ENCODE results near the gene PHLDA1. TPM values are rescaled to one million over a fixed set of nuclear protein-coding genes. Genes with fewer than 3 reads are reported as not detected.

Gene PHLDA1
- total RNA-seq, 2 experiments from 2014 or later, result 36.8 to 95.6 TPM

- DNase-seq, result peak; percentile 70
- Mint-ChIP-seq H3K27ac (peak overlapping the region; percentile 97), H3K27me3 (peaks cover 4% of the 10 kb centered on the region), H3K4me1 (peaks cover 54% of the 10 kb centered on the region), H3K4me3 (peak overlapping the region; percentile 89), H3K9me3 (ENCODE audit: low read depth) (no peaks in the 10 kb centered on the region), H3K36me3 (peaks cover 34% of the 10 kb centered on the region)
- CTCF ChIA-PET, result interaction anchor here (0.6 to 7.9 kb wide), 50 partner anchors 8 to 554 kb away, joined by 3 to 86 read pairs (median 4); partner anchors contain the start of gene KRR1
- ATAC-seq, result peak; percentile 14
These were observed 736 bp upstream of the PHLDA1 start for GRCh38 chr12:76032043-76032981.

DNA sequence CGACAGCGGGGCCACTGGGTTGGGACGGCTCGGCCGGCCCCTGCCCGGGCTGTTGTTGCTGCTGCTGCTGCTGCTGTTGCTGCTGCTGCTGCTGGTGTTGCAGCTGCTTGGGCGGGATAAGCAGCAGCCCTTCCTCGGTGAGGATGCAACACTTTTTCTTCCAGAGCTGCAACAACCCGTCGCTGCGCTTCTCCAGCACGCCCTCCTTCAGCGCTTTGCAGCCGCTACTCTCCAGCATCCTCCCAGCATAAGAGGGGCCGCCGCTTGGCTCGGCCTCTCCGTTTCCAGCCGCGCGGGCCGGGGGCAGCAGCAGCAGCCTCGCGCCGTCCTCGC is 529 bp downstream of the PHLDA1 start:
- Mint-ChIP-seq H3K9me3 (ENCODE audit: low read depth) (no peaks in the 10 kb centered on the region), H3K4me3 (peak overlapping the region; percentile 89), H3K27me3 (peaks cover 4% of the 10 kb centered on the region), H3K27ac (peak overlapping the region; percentile 97), H3K36me3 (peaks cover 44% of the 10 kb centered on the region), H3K4me1 (peaks cover 62% of the 10 kb centered on the region)
- DNase-seq, result no peak
- CTCF ChIA-PET, result interaction anchor here (0.7 to 7.9 kb wide), 44 partner anchors 9 to 546 kb away, joined by 3 to 86 read pairs (median 4); partner anchors contain the start of gene KRR1
- no peak for ATAC-seq

DNA sequence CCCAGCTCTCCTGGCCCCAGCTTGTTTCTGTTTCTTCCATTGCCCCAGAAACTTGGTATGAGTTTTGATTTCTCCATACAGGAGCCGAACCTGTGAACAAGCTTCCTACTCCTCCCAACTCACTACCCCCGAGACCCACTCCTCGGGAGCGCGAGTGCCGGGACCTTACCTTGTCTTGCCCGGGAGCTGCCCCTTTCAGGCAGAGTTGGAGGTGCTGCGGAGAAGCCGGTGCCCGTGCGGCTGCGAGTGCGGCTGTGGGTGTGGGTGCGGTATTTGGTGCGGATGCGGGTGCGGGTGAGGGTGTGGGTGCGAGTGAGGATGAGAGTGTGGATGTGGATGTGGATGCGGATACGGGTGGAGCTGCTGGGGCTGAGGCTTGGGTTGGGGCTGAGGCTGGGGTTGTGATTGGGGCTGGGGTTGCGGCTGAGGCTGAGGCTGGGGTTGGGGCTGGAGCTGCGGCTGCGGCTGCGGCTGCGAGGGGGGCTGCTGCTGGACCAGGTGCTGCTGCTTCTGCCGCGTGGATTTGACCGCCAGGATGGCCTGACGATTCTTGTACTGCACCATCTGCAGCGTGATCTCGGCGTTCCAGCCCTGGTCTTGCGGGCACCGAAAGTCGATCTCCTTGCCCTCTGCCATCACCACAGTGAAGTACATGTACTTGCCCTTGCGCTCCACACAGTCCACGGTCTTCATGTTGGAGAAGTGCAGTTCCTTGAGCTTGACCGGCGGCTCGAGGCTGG is 1.1 kb downstream of the PHLDA1 start:
- ATAC-seq (peak; percentile 11), DNase-seq (peak; percentile 78)
- CTCF ChIA-PET, result interaction anchor here (0.8 to 7.9 kb wide), 31 partner anchors 9 to 545 kb away, joined by 3 to 86 read pairs (median 6); partner anchors contain the start of gene KRR1
- no peaks in the 10 kb centered on the region for H3K9me3 Mint-ChIP-seq (ENCODE audit: low read depth)
- H3K27me3 Mint-ChIP-seq, result peaks cover 4% of the 10 kb centered on the region
- H3K4me3 Mint-ChIP-seq, result peak overlapping the region; percentile 89
- H3K4me1 Mint-ChIP-seq, result peaks cover 63% of the 10 kb centered on the region
- H3K36me3 Mint-ChIP-seq, result peaks cover 47% of the 10 kb centered on the region
- peak overlapping the region; percentile 97 for H3K27ac Mint-ChIP-seq

GRCh38 chr12:76029982-76030340 is 1.6 kb downstream of the PHLDA1 start:
- ATAC-seq, result peak; percentile 1
- peaks cover 63% of the 10 kb centered on the region for H3K4me1 Mint-ChIP-seq
- H3K9me3 Mint-ChIP-seq (ENCODE audit: low read depth), result no peaks in the 10 kb centered on the region
- peak overlapping the region; percentile 89 for H3K4me3 Mint-ChIP-seq
- H3K36me3 Mint-ChIP-seq, result peaks cover 49% of the 10 kb centered on the region
- peaks cover 4% of the 10 kb centered on the region for H3K27me3 Mint-ChIP-seq
- DNase-seq, result peak; percentile 61
- CTCF ChIA-PET, result interaction anchor here (0.8 to 7.9 kb wide), 12 partner anchors 9 to 519 kb away, joined by 3 to 86 read pairs (median 12); no protein-coding TSS in a partner anchor
- peak overlapping the region; percentile 97 for H3K27ac Mint-ChIP-seq

DNA sequence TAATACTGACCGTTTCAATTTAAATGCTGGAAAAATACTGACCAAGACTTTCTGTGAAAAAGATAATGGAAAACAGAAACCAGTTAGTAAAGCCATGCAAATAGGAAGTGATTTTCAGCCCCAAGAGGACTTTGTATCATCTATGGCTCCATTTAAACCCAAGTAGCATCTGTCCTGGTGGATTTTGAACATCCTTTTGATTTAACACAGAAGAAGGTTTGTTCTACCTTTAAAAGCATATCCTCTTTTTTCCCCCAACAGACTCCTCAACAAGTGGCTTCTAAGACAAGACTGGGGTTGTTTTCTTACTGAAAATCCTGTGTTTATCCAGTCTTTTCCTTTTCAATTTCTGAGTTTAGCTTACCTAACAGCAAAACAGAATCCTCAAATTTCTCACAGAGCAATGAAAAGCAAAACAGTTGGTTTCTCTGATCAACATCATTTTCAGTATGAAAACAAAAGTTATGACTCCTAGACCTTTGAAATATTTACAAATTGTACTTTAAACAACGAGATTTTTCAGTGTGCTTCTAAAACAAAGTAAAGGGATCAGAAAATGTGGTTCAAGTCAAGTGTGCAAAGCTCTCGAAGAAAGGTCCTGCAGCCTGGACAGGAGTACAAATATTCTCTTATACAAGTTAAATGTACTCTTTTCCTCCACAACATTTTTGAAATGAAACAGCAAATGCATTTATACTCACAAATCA is 2.9 kb downstream of the PHLDA1 start:
- Mint-ChIP-seq H3K9me3 (ENCODE audit: low read depth) (no peaks in the 10 kb centered on the region), H3K4me3 (peak overlapping the region; percentile 89), H3K27me3 (peaks cover 4% of the 10 kb centered on the region), H3K27ac (peak overlapping the region; percentile 71), H3K36me3 (peaks cover 49% of the 10 kb centered on the region), H3K4me1 (peaks cover 65% of the 10 kb centered on the region)
- ATAC-seq, result no peak
- DNase-seq, result no peak
- CTCF ChIA-PET, result interaction anchor here (0.8 to 7.9 kb wide), 5 partner anchors 8 to 501 kb away, joined by 3 to 86 read pairs (median 3); no protein-coding TSS in a partner anchor

DNA sequence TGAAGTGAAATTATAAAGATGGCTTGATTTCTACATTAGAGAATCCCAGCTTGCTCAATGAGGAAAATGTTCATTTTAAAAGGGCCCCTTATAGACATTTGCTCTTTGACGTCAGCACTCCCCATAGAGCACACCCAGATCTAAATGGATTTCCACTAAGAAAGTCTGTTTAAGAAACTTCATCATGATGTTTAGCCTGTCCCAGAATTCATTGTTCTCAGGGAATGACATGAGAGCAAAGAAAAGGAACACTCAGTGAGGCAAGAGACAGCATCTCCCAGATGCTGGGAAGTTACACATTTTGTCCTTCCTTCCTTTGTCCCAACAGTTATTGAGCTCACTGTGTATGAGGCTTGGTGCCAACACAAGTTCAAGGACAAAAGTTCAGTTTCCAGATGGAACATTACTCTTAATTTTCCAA is 4.9 kb downstream of the PHLDA1 start:
- CTCF ChIA-PET, result no interaction called here
- DNase-seq (no peak), ATAC-seq (no peak)
- peak overlapping the region; percentile 63 for H3K27ac Mint-ChIP-seq
- H3K4me1 Mint-ChIP-seq, result peaks cover 64% of the 10 kb centered on the region
- H3K27me3 Mint-ChIP-seq, result peaks cover 4% of the 10 kb centered on the region
- peak overlapping the region; percentile 29 for H3K4me3 Mint-ChIP-seq
- peaks cover 46% of the 10 kb centered on the region for H3K36me3 Mint-ChIP-seq
- no peaks in the 10 kb centered on the region for H3K9me3 Mint-ChIP-seq (ENCODE audit: low read depth)

DNA sequence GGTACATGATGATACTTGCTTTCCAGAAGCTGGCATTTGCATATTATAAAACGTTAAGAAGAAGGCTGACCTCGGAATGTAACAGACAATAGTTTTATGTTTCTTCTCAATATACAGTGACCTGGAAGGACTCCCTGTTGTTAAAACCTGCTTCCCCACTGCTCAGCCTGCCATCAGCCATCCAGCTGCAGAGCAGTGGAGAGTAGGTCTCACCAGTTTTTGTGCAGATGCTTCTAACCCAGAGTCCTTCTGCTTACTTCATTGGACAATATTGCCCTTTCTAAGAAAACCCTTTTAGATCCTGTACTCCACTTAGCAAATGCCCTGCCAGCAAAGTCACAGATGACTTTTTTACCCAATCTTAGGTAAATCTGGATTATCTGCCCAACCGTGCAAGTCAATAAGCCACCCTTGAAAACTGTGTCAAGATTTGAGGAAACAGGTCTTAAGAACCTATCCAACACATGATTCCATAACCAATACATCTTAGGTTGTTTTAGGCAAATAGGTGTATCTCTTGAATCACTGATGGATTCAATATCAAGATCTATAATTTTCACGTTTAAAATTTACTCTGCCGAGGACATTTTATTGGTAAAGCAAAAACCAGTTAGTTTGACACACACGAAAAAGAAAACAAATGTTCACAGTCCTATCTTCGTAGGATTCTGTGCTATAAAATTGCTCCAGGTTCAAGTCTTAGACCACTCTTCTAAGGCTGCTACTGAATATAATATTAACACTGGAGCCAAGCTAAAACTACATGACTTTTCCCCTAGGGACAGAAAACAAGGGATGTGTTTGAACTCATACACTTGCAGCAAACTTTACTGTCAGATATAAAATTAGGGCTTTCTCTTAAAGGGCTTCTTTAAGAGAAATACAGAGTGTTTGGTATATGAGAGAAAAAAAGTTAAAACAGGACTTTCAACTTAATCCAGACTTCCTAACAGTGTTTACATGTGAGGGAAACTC is 5.7 kb downstream of the PHLDA1 start:
- Mint-ChIP-seq H3K4me1 (peaks cover 71% of the 10 kb centered on the region), H3K9me3 (ENCODE audit: low read depth) (no peaks in the 10 kb centered on the region), H3K27ac (peak overlapping the region; percentile 48), H3K4me3 (no peak overlapping the region), H3K36me3 (peaks cover 46% of the 10 kb centered on the region), H3K27me3 (peaks cover 4% of the 10 kb centered on the region)
- no peak for ATAC-seq
- CTCF ChIA-PET, result interaction anchor here (1.4 to 2.3 kb wide), 3 partner anchors 89 to 209 kb away, joined by 3 to 5 read pairs (median 4); no protein-coding TSS in a partner anchor
- no peak for DNase-seq

GRCh38 chr12:76024942-76025600 is 6.5 kb downstream of the PHLDA1 start:
- CTCF ChIA-PET, result interaction anchor here (1.4 to 2.3 kb wide), 3 partner anchors 88 to 208 kb away, joined by 3 to 5 read pairs (median 4); no protein-coding TSS in a partner anchor
- Mint-ChIP-seq H3K36me3 (peaks cover 38% of the 10 kb centered on the region), H3K27me3 (no peaks in the 10 kb centered on the region), H3K9me3 (ENCODE audit: low read depth) (no peaks in the 10 kb centered on the region), H3K4me1 (peaks cover 73% of the 10 kb centered on the region), H3K4me3 (no peak overlapping the region), H3K27ac (peak overlapping the region; percentile 48)
- ATAC-seq, result no peak
- DNase-seq, result no peak

DNA sequence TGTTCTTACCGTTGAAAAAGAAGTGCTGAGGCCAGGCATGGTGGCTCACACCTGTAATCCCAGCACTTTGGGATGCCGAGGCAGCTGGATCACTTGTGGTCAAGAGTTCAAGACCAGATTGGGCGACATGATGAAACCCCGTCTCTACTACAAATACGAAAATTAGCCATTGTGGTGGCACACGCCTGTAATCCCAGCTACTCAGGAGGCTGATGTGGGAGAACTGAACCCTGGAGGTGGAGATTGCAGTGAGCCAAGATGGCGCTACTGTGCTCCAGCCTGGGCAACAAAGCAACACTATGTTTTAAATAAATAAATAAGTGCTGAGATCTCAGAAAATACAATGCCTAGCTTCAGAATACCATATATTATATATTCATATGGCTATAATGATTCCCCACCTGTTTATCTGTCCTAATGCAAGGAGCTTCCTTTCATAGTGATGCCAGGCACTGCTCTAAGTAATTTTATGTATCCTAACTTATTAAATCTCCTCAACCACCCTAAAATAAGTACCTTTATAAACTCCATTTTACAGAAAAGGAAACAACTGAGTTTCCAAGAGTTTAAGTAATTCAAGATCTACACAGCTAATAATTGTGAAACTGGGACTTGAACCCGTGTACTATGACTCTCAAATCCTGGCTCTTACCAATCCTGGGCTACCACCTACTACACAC is 7.3 kb downstream of the PHLDA1 start:
- Mint-ChIP-seq H3K4me1 (peaks cover 80% of the 10 kb centered on the region), H3K27me3 (no peaks in the 10 kb centered on the region), H3K4me3 (no peak overlapping the region), H3K27ac (peak overlapping the region; percentile 7), H3K9me3 (ENCODE audit: low read depth) (no peaks in the 10 kb centered on the region), H3K36me3 (peaks cover 31% of the 10 kb centered on the region)
- CTCF ChIA-PET, result interaction anchor here (1.4 to 6.0 kb wide), 5 partner anchors 8 to 207 kb away, joined by 3 to 86 read pairs (median 4); partner anchors contain the start of gene PHLDA1
- ATAC-seq, result no peak
- DNase-seq, result no peak

DNA sequence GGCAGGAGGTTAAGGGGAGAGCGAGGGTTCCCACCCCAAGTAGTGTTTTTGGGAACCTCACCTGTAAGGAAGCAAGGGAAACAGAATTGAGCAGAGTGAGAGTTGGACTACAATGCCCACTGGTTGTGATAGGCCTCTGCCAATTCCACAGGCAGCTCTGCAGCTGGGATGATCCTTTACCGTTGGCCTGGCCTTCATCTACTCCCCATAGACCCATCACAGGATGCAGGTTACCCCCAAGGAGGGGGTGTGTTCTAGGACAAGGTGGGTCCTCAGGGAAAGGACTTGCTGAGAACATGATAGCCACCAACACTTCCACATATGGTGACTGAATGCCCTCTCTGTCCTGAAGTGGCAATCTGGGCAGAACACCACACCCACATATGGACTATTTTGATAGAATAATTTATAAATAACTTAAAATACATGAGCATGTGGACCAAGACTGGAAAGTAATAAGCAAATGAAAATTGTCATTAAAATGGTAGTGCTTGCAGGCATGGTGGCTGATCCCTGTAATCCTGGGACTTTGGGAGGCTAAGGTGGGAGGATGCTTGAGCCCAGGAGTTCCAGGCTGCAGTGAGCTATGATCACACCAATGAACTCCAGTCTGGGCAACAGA is 8.4 kb downstream of the PHLDA1 start:
- peak overlapping the region; percentile 47 for H3K27ac Mint-ChIP-seq
- CTCF ChIA-PET, result interaction anchor here (1.5 to 6.0 kb wide), 2 partner anchors 9 kb away, joined by 3 to 86 read pairs; partner anchors contain the start of gene PHLDA1

More for the DNA sequence above, 8.4 kb downstream of the PHLDA1 start:
- H3K27me3 Mint-ChIP-seq, result no peaks in the 10 kb centered on the region
- no peak overlapping the region for H3K4me3 Mint-ChIP-seq
- no peak for ATAC-seq
- H3K9me3 Mint-ChIP-seq (ENCODE audit: low read depth), result no peaks in the 10 kb centered on the region
- H3K4me1 Mint-ChIP-seq, result peaks cover 81% of the 10 kb centered on the region
- peaks cover 22% of the 10 kb centered on the region for H3K36me3 Mint-ChIP-seq
- DNase-seq, result no peak

Measured in activated CD8-positive, alpha-beta memory T cell treated with anti-CD3 and anti-CD28 coated beads, Interleukin-2, amount 10 ng/mL, durations not matched to agents 7 days and 5 days (primary cell).